Epithelial cell of proximal tubule (primary cell): ENCODE data around the gene IGSF1. TPM values are rescaled to one million over a fixed set of nuclear protein-coding genes. Genes with fewer than 3 reads are reported as not detected.

Source experiments
- DNase-seq: peaks from one replicate; pipeline ENCODE4 v3.0.0-alpha.2; 2011; ENCODE audit warnings: low read depth
- H3K4me3 ChIP-seq: 2 replicates; pipeline ENCODE4 v1.5.1; 2011; ENCODE audit warnings: low read depth, mild to moderate bottlenecking, low read length
- CTCF ChIP-seq: conservative IDR thresholded peaks from 2 replicates; pipeline ENCODE4 v1.5.1; 2012; ENCODE audit warnings: low read depth, mild to moderate bottlenecking, low read length
- total RNA-seq: library from RNA; depleted of rRNA; stranded (reverse); fragments of >200 nt; gene quantifications from 2 replicates; pipeline ENCODE4 v1.2.3, GENCODE V29; 2015

The IGSF1 gene
- total RNA-seq, 1 donor from 2014 or later, result 0.46 TPM

- no peak for DNase-seq
- TF ChIP-seq CTCF, result no peak
- no peak overlapping the region for H3K4me3 ChIP-seq
Measured at GRCh38 chrX:131289527-131289926, 421 bp upstream of the IGSF1 start.

- DNase-seq, result no peak
- TF ChIP-seq CTCF, result no peak
- no peak overlapping the region for H3K4me3 ChIP-seq
Measured at GRCh38 chrX:131288188-131288587, 918 bp downstream of the IGSF1 start.

GRCh38 chrX:131287560-131288179 is 1.4 kb downstream of the IGSF1 start:
- H3K4me3 ChIP-seq, result no peak overlapping the region
- no peak for TF ChIP-seq CTCF
- DNase-seq, result no peak

GRCh38 chrX:131279617-131280016 is 9.5 kb downstream of the IGSF1 start:
- H3K4me3 ChIP-seq, result no peak overlapping the region
- TF ChIP-seq CTCF, result no peak
- DNase-seq, result no peak

GRCh38 chrX:131279197-131279596 is 9.9 kb downstream of the IGSF1 start:
- no peak for DNase-seq
- H3K4me3 ChIP-seq, result no peak overlapping the region
- no peak for TF ChIP-seq CTCF

GRCh38 chrX:131277543-131278136 is 11.5 kb downstream of the IGSF1 start:
- no peak overlapping the region for H3K4me3 ChIP-seq
- TF ChIP-seq CTCF, result no peak
- no peak for DNase-seq

GRCh38 chrX:131273011-131273410 is 16.1 kb downstream of the IGSF1 start:
- no peak for TF ChIP-seq CTCF
- H3K4me3 ChIP-seq, result no peak overlapping the region
- DNase-seq, result no peak
